Measurements from ENCODE around the gene CETN1. TPM values are rescaled to one million over a fixed set of nuclear protein-coding genes. Genes with fewer than 3 reads are reported as not detected.
A peak's percentile ranks its signal among the peaks of the same experiment; 100 is the strongest.

The CETN1 gene
- total and polyA plus RNA-seq, 2 of the 13 experiments (the other 11 are each of a cell fraction or from before 2014, with no cell fraction given) = not detected

DNA sequence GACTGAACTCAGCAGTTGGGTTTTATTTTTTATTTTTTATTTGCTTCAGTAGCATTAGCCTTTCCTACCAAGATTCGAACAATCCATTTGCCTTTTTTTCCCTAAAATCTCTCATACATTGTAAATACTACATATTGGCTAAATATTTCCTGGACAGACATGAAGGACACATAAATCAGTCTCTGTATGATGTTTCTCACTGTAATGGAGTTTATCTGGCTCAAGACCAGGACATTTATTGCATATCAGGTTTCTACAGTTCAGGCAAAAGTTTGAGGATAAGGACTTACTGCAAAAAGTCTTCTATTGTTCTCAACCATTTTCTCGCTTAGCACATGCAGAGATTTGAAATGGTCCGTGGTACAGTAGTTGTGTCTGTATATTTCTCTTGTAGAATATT lies 19.9 kb downstream of the CETN1 start (continued):
- TF ChIP-seq, protein P1, sequence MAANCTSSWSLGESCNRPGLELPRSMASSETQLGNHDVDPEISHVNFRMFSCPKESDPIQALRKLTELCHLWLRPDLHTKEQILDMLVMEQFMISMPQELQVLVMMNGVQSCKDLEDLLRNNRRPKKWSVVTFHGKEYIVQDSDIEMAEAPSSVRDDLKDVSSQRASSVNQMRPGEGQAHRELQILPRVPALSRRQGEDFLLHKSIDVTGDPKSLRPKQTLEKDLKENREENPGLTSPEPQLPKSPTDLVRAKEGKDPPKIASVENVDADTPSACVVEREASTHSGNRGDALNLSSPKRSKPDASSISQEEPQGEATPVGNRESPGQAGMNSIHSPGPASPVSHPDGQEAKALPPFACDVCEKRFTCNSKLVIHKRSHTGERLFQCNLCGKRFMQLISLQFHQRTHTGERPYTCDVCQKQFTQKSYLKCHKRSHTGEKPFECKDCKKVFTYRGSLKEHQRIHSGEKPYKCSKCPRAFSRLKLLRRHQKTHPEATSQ (CRISPR knock-in tag; IDR thresholded peaks at IDR 0.05; ENCODE audit: borderline replicate concordance) = no peak
- TF ChIP-seq THYN1 (CRISPR knock-in tag; IDR thresholded peaks at IDR 0.05; ENCODE audit: borderline replicate concordance, low read depth) = no peak

DNA sequence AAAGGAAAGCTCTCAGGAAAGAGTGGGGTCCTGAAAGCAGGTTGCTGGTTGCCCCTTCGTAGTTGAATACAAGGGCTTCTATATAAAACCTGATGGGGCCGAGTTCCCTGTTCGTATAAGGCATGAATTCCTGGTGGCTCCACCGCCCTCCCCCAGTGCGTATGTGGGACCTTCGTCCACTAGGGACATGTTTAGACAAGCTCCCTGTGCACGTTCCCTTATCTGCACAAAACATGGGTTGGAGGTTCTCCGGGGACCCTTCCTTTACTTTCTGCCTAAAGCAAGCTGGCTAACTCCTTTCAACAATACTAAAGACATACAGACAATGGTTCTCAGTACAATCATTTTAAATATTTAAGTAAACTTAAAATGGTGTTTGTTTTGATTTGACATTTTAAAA lies 24.6 kb downstream of the CETN1 start:
- intact Hi-C loops (cut with micrococcal nuclease; ENCODE audit: unreplicated experiment) = no loop called here
- WGBS (ENCODE audit: low lambda C conversion rate) = 41% methylated on average over 8 of the region's 8 CpGs
- Histone ChIP-seq H3K79me2 (ENCODE audit: insufficient read depth, low read length) (no peaks in the 10 kb centered on the region), H3K4me1 (ENCODE audit: insufficient read depth, low read length) (peaks cover 11% of the 10 kb centered on the region), H3K9me3 (ENCODE audit: low read length) (no peaks in the 10 kb centered on the region), H3K27me3 (ENCODE audit: control insufficient read depth in 1 of 2, insufficient read depth in 2 of 2, low read length in 2 of 2) (no peaks in the 10 kb centered on the region; a peak in 1 of 5 replicates), H3K4me3 (replicated peaks in 1 of 3; ENCODE audit: insufficient read depth in 1 of 3, low read depth in 2 of 3, low read length in 3 of 3) (no peak overlapping the region), H3K4me2 (ENCODE audit: low read depth, low read length) (no peak overlapping the region), H2AFZ (ENCODE audit: low read length) (peak overlapping the region; percentile 52), H3K9ac (ENCODE audit: insufficient read depth, low read depth, low read length) (no peak overlapping the region), H3K27ac (ENCODE audit: extremely low read length, insufficient read depth, low read length) (no peak overlapping the region), H3K36me3 (replicated peaks in 1 of 2; ENCODE audit: control insufficient read depth in 1 of 2, insufficient read depth in 2 of 2, low read length in 2 of 2) (no peaks in the 10 kb centered on the region), H4K20me1 (ENCODE audit: insufficient read depth, low read length) (no peaks in the 10 kb centered on the region)
- peak; percentile 66 for ATAC-seq
- POLR2A ChIA-PET = no interaction called here
- no TSS peak for BruUV-seq (replicated peaks)
- in situ Hi-C loops (cut with HindIII; ENCODE audit: extremely low pct_ligation_motif_present, low pct_unique_long_range_greater_than_20kb) = loop anchor here (25.0 kb wide), 1 partner anchor 233 kb away; no protein-coding TSS in a partner anchor
- CTCF ChIA-PET (ENCODE audit: low intra/inter-chr PET ratio, low total read pairs) = no interaction called here
- no peak for FAIRE-seq
- TF ChIP-seq TP53 (CRISPR knock-in tag; conservative IDR thresholded peaks at IDR 0.05) = peak; percentile 91
- no peak for TF ChIP-seq ZNF776 (CRISPR knock-in tag; IDR thresholded peaks at IDR 0.05)
- DNase-seq (ENCODE audit: low spot score) = peak; percentile 7

DNA sequence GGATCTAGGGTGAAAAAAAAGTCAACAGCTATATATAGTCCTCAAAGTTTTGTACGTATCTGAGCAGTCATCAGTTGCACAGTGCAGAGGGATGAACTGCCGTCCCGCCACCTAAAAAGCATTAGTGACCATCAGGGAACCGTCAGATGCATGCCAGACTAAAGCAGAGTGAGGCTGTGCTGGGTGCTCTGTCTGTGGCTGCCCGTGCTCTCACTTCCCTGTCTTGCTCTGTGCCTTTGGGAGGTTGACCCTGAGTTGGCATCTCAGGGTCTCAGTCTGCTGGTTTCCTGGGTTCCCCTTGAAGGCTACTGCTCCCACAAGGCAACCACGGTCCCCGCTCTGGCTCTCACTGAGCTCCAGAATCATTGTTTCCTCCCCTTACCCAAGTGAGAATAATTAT lies 27.8 kb downstream of the CETN1 start:
- H3K9ac ChIP-seq (ENCODE audit: insufficient read depth, low read depth, low read length) = no peak overlapping the region
- H3K27me3 ChIP-seq (ENCODE audit: control insufficient read depth in 1 of 2, insufficient read depth in 2 of 2, low read length in 2 of 2) = no peaks in the 10 kb centered on the region; a peak in 1 of 5 replicates
- H3K27ac ChIP-seq (ENCODE audit: extremely low read length, insufficient read depth, low read length) = no peak overlapping the region
- BruUV-seq (replicated peaks) = no TSS peak
- intact Hi-C loops (cut with micrococcal nuclease; ENCODE audit: unreplicated experiment) = no loop called here
- no peak overlapping the region for H2AFZ ChIP-seq (ENCODE audit: low read length)
- CTCF ChIA-PET (ENCODE audit: low intra/inter-chr PET ratio, low total read pairs) = no interaction called here
- POLR2A ChIA-PET = no interaction called here
- 68% methylated on average over 7 of the region's 7 CpGs for WGBS (ENCODE audit: low lambda C conversion rate)
- no peaks in the 10 kb centered on the region for H3K79me2 ChIP-seq (ENCODE audit: insufficient read depth, low read length)
- no peaks in the 10 kb centered on the region for H3K9me3 ChIP-seq (ENCODE audit: low read length)
- H3K36me3 ChIP-seq (replicated peaks in 1 of 2; ENCODE audit: control insufficient read depth in 1 of 2, insufficient read depth in 2 of 2, low read length in 2 of 2) = no peaks in the 10 kb centered on the region
- no peak overlapping the region for H3K4me3 ChIP-seq (replicated peaks in 1 of 3; ENCODE audit: insufficient read depth in 1 of 3, low read depth in 2 of 3, low read length in 3 of 3)
- H4K20me1 ChIP-seq (ENCODE audit: insufficient read depth, low read length) = no peaks in the 10 kb centered on the region
- DNase-seq (ENCODE audit: low spot score) (no peak), FAIRE-seq (no peak), ATAC-seq (no peak)
- H3K4me2 ChIP-seq (ENCODE audit: low read depth, low read length) = no peak overlapping the region
- in situ Hi-C loops (cut with HindIII; ENCODE audit: extremely low pct_ligation_motif_present, low pct_unique_long_range_greater_than_20kb) = loop anchor here (25.0 kb wide), 1 partner anchor 229 kb away; no protein-coding TSS in a partner anchor
- peaks cover 11% of the 10 kb centered on the region for H3K4me1 ChIP-seq (ENCODE audit: insufficient read depth, low read length)
- TF ChIP-seq, protein P2, sequence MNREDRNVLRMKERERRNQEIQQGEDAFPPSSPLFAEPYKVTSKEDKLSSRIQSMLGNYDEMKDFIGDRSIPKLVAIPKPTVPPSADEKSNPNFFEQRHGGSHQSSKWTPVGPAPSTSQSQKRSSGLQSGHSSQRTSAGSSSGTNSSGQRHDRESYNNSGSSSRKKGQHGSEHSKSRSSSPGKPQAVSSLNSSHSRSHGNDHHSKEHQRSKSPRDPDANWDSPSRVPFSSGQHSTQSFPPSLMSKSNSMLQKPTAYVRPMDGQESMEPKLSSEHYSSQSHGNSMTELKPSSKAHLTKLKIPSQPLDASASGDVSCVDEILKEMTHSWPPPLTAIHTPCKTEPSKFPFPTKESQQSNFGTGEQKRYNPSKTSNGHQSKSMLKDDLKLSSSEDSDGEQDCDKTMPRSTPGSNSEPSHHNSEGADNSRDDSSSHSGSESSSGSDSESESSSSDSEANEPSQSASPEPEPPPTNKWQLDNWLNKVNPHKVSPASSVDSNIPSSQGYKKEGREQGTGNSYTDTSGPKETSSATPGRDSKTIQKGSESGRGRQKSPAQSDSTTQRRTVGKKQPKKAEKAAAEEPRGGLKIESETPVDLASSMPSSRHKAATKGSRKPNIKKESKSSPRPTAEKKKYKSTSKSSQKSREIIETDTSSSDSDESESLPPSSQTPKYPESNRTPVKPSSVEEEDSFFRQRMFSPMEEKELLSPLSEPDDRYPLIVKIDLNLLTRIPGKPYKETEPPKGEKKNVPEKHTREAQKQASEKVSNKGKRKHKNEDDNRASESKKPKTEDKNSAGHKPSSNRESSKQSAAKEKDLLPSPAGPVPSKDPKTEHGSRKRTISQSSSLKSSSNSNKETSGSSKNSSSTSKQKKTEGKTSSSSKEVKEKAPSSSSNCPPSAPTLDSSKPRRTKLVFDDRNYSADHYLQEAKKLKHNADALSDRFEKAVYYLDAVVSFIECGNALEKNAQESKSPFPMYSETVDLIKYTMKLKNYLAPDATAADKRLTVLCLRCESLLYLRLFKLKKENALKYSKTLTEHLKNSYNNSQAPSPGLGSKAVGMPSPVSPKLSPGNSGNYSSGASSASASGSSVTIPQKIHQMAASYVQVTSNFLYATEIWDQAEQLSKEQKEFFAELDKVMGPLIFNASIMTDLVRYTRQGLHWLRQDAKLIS (CRISPR knock-in tag; IDR thresholded peaks at IDR 0.05) = no peak
- TF ChIP-seq PHB2 (IDR thresholded peaks at IDR 0.05; ENCODE audit: partially characterized antibody) (no peak), MEIS1 (CRISPR knock-in tag; IDR thresholded peaks at IDR 0.05; ENCODE audit: borderline replicate concordance) (no peak), ATF7 (IDR thresholded peaks at IDR 0.05) (no peak), ATF7 (CRISPR knock-in tag; IDR thresholded peaks at IDR 0.05) (no peak), HNRNPL (IDR thresholded peaks at IDR 0.05; ENCODE audit: low read depth, low read length) (no peak)
- TF ChIP-seq, protein P3, sequence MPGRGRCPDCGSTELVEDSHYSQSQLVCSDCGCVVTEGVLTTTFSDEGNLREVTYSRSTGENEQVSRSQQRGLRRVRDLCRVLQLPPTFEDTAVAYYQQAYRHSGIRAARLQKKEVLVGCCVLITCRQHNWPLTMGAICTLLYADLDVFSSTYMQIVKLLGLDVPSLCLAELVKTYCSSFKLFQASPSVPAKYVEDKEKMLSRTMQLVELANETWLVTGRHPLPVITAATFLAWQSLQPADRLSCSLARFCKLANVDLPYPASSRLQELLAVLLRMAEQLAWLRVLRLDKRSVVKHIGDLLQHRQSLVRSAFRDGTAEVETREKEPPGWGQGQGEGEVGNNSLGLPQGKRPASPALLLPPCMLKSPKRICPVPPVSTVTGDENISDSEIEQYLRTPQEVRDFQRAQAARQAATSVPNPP (CRISPR knock-in tag; IDR thresholded peaks at IDR 0.05) = no peak

Measured in HepG2 (cell line).